HG02943 (cell line): ENCODE data around the gene EIPR1.

ENCODE experiments used
- ATAC-seq: cut with Tn5 transposase; IDR thresholded peaks from one replicate; pipeline ENCODE4 v1.9.1; 2021; ENCODE audit warnings: mild to moderate bottlenecking, low read depth, moderate library complexity; ENCODE audit not compliant: unreplicated experiment

EIPR1 gene

DNA sequence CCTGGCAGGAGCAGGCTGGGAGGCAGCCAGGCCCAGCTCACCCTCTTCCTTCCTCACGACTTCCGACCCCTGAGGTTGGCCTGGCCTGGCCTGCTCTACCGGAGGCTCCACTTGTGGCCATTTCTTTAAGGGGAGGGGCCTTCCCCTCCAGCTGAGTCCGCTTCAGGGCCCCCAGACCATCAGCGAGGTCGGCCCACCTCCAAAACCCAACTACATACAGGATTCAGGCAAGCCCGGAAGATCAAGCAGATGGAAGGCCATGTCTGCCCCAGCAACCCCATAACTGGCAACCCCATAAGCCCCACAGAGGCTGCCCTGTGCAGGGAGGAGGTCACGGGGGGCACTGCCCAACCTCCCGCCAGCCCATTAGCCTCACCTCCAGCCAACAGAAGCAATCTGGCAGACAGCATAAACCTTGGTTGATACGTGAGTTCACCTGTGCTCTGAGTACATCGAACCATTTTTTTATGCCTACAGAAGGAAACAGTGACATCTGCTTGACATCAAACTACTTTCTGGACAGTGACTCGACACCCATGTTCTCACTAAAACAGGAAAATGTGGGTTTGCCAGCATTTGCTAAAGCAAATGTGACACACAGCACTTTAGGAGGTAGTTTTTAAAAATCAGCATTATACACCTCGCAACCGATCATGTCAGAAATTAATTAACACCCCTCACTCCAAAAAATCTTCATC lies 98.9 kb downstream of the EIPR1 start:
- ATAC-seq = no peak

DNA sequence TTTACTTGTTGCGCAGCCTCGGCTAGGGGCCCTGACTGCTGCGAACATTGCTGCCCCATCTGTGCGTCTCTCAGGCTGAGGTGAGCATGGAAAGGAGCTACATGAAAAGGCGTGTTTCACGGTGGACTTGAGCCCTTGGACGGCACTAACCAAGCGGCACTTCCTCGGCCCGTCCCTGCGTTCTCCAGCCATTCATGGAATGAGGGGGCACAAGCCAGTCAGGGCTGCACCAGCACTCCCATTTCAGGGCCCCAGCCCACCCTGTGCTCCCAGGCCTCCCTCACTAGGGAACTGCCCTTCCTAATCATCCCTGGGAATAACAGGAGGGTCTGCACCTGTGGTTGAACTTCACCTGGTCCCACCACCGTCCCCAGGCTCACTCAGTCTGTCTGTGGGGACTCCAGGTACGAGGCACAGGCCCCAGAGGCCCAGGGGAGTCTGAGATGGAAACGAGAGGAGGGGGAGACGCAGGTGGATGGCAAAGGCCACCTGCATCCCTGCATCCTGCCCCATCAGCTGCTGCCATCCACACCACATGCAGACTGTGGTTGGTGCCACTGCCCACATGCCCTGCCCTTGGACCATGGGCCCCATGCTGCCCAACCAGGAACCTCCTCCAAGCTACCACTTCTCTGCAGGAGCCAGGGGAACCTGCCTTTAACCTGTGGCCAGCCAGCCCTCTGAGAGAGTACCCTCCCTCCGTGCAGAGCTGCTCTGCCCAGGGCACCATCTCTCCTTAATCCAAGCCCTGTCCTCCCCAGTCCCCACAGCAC lies 99.7 kb downstream of the EIPR1 start:
- ATAC-seq = no peak

DNA sequence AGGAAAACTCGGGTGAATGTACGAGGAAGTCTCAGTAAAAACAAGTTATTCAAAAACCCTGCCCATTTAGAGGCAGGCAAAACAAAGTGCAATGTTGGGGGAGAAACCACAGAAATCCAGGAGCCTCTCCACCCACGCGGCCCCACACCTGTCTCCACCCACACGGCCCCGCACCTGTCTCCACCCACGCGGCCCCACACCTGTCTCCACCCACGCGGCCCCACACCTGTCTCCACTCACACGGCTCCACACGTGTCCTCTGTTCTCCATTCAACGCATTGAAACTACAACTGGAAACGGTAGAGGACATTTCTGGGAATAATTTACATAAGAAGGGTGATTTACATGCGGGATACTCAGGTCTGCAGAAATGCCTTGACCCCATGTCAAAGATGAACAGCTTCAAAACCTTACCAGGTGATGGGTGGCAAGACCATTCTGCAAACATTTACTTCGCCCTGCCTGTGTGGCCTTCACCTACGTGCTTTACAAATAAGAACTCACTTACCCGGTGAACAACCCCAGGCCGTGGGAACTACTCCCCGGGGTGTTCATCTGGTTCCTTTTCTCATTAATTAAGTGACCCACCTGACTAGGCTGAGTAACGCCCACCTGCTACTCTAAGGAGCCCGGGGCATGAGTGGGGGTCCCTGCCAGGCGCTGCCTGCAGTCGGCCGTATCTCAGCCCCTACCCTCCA lies 100.4 kb downstream of the EIPR1 start:
- ATAC-seq = no peak

DNA sequence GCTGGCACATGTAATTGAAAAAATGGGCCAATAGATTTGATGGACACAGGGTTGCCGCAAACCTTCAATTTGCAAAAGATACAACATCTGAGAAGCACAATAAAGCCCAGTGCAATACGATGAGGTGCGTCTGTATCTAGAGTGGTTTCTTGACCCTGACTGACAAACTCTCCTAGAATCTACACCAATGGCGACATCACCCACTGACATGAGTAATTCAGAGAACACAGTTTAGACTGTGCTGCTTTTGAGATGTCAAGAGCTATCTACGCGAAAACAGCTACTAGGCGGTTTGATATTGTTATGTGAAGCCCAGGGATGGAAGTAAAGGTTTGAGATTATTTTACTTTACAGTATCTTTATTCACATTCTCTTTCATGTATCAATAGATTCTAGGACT lies 104.9 kb downstream of the EIPR1 start:
- ATAC-seq = no peak

DNA sequence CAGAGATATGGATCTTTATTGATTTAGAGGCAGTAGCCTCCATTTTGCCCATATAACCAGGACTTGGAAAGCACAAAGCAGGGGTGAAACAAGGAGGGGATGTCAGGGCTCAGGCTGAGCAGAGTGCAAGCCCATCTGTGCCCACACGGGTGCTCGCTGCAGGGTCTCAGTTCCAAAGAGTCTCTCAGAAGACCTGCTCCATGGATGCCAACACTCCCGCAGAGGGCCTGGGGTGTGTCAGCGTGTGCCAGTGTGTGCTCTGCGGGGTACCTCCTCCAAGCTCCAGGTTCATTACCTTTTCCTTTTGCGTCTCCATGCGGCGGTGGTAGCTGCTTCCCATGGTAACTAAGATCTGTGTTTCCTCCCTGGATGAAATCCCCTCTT lies 107.5 kb downstream of the EIPR1 start:
- no peak for ATAC-seq

DNA sequence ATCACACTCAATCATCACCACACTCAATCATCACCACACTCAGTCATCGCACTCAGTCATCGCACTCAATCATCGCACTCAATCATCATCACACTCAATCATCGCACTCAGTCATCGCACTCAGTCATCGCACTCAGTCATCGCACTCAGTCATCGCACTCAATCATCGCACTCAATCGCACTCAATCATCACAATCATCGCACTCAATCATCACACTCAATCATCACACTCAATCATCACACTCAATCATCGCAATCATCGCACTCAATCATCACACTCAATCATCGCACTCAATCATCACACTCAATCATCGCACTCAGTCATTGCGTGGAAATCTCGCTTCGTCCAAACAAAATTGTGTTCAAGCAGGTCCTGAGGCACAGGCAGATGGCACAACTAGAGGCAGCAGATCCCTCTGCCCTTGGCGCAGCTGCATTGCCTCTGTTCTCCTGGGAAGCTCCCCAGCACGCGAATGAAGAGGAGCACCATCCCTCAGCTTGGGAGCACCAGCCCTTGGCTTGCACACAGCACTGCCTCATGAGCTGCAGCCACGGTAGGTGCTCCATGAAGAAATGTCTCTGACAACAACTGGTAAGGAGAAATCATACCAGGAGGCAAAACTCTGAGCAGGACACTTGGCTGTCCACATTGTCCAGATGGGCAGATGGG lies 108.1 kb downstream of the EIPR1 start:
- no peak for ATAC-seq

DNA sequence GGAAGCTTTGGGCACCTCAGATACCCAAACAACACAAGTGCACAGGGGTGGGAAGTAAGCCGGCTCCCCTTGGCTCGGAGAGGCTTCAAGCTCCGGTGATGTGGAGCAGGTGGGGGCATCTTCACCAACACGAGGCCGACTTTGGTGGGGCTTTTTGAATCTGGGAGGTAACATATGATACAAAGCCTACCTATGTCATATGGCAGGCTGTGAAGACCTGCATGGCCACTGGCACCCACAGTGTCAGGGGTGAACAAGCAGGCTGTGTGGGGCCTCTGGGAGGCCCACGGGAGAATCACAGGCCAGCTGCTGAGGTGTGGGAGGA lies 109.0 kb downstream of the EIPR1 start:
- no peak for ATAC-seq

DNA sequence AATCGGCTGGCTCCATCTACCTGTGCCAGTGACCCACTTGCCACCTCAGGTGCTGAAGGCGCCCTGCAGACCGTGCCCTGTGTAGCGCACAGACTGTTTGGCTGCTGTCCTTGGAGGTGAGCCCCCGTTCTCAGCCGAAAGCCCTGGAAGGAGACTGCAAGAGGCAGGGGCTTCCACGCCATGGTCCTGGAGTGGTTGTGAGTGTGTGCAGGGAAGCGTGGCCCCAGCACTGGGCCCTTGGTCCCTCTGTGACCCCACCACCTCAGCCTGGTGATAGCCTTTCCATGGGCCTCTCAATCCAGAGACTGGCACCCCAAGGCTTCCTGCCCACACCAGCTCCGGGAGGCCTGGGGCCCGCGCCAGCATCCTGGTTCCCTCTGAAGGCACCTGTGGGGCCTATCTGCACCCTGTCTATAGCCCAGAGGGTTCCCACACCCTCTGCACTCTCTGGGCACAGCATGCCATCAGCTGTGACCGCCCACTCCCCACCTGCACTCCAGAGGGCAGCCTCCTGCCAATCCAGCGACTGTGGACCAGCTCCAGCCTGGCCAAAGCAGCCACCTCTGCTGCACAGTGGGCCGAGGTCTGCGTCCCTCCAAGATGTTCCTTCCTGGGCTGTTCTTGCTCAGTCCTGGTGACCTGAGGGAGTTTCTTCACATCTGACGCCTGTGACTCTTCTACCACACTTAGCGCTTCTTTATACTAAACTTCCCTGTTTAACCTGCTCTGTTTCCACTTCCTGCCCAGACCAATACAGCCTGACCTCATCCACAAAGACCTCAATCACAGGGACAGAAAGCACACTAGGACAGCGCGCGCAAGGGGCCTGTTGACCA lies 109.5 kb downstream of the EIPR1 start:
- ATAC-seq = no peak

DNA sequence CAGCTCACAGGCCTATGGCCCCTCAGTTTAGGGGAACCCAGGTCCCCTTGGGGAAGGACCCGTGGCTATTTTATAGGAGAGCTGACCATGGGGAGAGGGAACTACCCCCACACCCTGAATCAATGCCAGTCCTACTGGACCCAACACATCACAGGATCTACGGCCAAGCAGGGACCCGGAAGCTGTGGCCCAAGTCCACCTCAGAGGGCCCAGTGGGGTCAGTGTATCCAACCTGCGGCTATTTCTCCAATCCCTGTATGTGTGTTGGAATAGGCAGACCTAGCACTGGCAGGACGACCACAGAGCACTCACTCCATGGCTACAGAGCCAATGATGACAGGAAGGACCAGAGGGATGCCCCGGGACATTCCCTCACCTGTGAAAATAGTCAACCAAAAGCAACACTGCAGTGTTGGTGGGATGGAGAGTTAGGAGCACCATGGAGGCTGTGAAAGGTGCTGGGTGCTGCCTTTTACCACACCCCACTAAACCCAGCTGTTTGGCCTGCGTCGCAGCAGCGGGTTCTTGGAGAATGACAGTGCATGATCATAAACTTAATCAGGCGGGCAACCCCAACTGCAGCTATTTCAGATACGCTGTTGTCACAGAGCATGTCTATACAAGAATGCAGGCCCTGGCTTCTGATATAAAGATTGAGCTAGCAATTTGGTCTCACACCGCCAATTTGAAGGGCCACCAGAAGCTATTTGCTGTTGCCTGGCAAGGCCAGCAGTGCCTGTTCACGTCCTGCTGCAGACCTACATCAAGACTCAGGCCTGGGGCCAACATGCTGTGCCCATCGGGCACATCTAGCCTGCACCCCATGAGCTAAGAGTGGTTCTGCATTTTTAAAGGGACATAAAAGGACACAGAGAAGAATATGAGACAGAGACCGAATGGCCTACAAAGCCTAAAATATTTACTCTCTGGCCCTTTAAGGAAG lies 110.4 kb downstream of the EIPR1 start:
- ATAC-seq = no peak

DNA sequence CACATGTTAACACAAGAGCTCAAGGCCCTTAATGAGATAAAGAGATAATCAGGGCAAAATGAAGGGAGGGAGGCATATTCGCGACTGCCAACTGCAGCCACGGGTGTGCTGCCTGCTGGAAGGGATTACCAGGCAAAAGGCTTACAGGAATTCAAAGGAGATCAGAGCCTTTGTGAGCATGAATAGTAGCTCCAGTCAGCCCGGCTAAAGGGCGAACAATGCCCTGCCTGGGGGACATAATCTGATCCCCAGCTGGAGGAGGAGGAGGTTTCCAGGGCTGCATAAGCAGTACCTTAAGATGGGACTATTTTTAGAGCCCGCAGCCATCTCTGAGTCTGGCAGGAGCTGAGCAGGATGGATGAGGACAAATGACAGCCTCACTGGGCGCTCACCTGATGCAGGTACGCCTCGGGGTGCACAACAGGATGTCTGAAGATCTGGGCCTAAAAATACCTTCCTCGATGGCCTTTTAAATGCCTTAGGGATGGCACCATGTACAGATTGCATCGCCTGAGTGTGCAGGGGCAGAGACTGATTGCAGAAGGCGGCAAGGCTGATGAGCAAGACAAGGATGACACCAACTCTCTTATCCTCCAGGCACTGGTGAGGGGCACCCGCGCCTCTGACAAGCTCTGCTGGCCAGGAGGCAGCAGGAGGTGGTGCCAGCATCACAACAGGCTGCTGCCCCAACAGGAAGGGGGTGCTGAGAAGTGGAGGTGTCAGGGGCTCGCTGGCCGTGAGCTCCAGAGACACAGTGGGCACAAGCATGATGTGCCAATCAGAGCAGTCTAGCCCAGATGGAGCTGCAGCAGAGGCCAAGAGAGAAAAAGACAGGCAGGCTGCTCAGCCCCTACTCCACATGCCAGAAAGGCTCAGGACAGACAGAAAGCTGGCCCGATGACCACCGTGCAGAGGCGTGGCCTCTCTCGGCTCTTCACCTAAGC lies 111.4 kb downstream of the EIPR1 start:
- no peak for ATAC-seq

DNA sequence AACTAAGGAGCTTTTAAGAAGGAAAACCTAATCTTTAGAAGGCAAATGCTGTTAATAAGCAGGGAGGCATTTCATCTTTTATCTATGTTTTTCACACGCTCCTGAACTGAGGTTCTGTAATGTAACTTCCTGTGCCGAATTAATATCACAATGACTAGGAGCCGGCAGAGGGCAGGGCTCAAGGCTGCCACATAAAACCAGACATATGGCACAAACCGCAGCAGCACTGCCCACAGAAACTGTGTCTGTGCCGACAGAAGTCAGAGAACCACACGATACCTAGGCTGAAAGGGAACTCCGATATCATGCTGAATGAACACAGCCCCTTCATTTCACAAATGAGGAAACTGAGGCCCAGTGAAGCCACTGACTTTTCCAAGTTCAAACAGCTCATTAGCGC lies 112.1 kb downstream of the EIPR1 start:
- no peak for ATAC-seq

DNA sequence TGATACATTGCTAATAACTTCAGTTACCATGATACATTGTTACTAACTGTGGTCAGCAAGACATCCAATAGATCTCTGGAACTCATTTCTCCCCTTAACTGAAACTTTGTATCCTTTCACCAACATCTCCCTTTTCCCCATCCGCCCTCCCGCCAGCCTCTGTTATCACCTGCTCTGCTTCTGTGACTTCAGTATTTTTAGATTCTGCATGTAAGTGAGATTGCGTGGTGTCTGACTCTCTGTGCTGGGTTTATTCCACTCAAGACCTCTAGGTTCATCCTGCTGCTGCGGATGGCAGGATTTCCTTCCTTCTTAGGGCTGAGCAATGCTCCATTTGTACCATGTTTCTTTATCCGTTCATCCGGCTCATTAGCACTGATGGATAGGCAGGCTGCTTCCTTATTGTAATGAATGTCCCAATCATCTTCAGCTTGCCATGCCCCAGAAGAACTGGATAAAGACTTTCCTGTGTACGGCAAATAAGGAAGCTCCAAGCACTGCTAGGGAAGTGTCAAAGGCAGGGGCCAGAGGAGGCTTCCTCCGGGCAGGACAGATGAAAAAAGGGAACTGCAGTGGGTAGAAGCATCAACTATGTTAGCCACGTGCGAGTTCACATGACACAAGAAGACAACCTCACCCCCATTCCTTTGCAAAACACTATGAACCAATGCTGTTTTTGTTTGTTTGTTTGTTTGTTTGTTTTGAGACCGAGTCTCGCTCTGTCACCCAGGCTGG lies 113.4 kb downstream of the EIPR1 start:
- ATAC-seq = no peak

DNA sequence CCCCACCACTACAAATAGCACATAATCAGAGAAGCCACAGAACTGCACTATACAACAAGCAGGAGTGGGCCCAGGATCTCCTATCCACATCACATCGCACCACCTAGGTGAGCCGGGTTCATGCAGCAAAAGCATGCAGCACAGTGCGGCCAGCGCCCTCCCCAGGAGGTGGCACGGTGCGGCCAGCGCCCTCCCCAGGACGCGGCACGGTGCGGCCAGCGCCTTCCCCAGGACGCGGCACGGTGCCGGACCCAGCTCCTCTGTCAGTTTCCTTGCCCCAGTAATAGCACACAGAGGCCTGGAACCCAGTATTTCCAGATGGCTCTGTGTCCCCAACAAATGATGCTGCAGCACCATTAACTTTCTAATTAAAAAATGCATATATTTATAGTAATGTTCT lies 114.1 kb downstream of the EIPR1 start:
- no peak for ATAC-seq

DNA sequence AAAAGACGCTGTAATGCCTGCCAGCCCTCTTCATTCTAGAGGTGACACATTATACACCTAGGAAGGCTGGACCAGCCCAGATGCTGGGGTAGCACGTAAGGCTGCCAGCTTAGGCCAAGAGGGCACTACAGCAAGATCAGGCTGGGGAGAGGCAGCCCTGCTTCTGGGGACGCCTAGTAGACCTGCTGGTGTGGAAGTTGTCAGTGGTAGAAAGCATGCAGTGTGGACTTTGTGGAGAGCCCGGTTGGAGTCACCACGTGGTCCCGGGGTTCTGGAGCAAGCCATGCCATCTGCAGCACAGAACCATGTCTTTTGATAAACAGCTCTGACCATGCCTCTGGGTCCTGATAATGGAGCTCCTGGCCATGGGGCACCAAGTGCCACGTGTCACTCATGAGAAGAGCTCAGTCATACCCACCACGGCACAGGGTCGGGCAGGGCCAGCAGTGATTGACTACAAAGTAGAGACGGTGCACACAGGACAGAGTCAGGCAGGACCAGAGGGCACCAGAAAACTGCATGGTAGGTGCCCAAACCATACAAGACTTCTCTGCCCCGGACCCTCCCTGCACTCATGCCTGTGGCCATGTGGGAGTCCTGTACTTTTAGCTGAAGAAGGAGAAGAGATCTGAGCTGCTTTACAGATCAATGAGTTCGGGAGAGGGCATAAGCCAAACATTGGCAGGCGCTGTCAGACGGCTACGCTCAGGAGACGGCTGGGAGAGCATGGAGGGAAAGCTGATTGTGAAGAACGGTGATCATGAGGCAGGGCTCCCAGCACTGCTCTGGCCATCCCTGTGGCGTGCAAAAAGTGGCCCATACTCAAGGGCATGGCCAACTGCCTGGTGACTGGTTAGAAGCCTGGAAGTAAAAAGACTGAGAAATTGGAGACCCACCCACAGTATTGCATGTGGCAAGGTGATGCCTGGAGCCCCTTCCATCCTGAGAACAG lies 114.9 kb downstream of the EIPR1 start:
- ATAC-seq = no peak

DNA sequence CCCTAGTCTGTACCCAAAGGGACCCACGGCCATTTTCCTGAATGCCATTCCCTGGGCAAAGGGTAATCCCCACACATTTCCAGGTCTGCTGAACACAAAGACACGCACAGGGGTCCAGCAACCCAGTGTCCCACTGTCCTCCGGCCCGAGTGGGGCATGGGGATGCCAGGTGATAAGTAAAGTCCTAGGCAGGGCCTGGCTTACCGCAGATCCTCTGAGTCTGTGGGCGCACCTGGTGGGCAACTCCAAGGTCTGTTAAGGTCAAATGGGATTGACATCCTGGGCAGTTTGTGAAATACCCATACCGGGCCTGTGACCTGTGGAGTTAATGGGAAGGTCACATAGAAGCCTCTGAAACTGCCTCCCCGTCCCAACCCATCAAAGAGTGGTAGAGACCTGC lies 116.1 kb downstream of the EIPR1 start:
- ATAC-seq = no peak

DNA sequence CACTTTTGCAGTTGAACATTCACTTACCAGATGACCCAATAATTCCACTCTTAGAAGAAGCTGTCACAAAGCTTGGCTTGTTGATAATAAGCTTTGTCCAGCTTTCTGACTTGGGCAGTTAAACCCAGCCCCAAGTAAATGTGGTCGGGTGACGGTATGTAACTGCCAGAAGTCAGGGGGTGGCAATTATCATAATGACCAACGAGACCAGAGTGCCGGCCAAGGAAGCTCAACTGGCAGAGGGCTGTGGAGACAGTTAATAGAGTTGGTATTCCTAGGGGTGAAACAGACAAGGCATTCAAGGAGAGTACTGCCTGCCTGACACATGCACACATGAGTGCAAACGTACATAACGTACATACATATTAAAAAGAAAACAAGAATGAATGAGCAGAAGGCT lies 116.7 kb downstream of the EIPR1 start:
- no peak for ATAC-seq
